H9 (cell line): Measurements from ENCODE around the gene LAMC1. TPM values are rescaled to one million over a fixed set of nuclear protein-coding genes. Genes with fewer than 3 reads are reported as not detected.

Experiments used
- DNase-seq: peaks from one replicate; pipeline ENCODE4 v3.0.0-alpha.2; 2017
- H2AFZ ChIP-seq: one replicate; pipeline ENCODE4 v1.6.1; 2013; ENCODE audit warnings: mild to moderate bottlenecking, low read length, control low read depth, moderate library complexity
- H2AK5ac ChIP-seq: 2 replicates; pipeline ENCODE4 v1.6.1; 2013; ENCODE audit warnings: low read length, control low read depth, mixed read lengths; ENCODE audit not compliant: insufficient read length
- H2BK120ac ChIP-seq: one replicate; pipeline ENCODE4 v1.6.1; 2013; ENCODE audit warnings: low read depth, mild to moderate bottlenecking, low read length, control low read depth, inconsistent platforms; ENCODE audit not compliant: poor library complexity, severe bottlenecking
- H2BK12ac ChIP-seq: 2 replicates; pipeline ENCODE4 v1.6.1; 2013; ENCODE audit warnings: low read length, control low read depth, mixed read lengths, low read depth; ENCODE audit not compliant: insufficient read length
- H2BK15ac ChIP-seq: 2 replicates; pipeline ENCODE4 v1.6.1; 2013; ENCODE audit warnings: low read depth, low read length, control low read depth
- H2BK20ac ChIP-seq: one replicate; pipeline ENCODE4 v1.6.1; 2013; ENCODE audit warnings: low read depth, mild to moderate bottlenecking, low read length, control low read depth, inconsistent platforms; ENCODE audit not compliant: poor library complexity, severe bottlenecking
- H2BK5ac ChIP-seq: 2 replicates; pipeline ENCODE4 v1.6.1; 2013; ENCODE audit warnings: low read length, control low read depth, mixed read lengths; ENCODE audit not compliant: insufficient read length
- H3K14ac ChIP-seq: 2 replicates; pipeline ENCODE4 v1.6.1; 2013; ENCODE audit warnings: low read length, control low read depth; ENCODE audit not compliant: insufficient read depth
- H3K18ac ChIP-seq: 2 replicates; pipeline ENCODE4 v1.6.1; 2013; ENCODE audit warnings: low read depth, mild to moderate bottlenecking, mixed read lengths, low read length, control low read depth; ENCODE audit not compliant: insufficient read length
- H3K23ac ChIP-seq: 2 replicates; pipeline ENCODE4 v1.6.1; 2013; ENCODE audit warnings: low read length, control low read depth, mixed read lengths, low read depth; ENCODE audit not compliant: insufficient read length
- H3K23me2 ChIP-seq: 2 replicates; pipeline ENCODE4 v1.6.1; 2013; ENCODE audit warnings: low read depth, mild to moderate bottlenecking, mixed read lengths, low read length, control low read depth; ENCODE audit not compliant: insufficient read length, poor library complexity, severe bottlenecking
- H3K27ac ChIP-seq: 2 replicates; pipeline ENCODE4 v1.5.1; 2013; ENCODE audit warnings: low read length, control low read depth, mixed read lengths, low read depth; ENCODE audit not compliant: insufficient read length
- H3K27me3 ChIP-seq: 2 replicates; pipeline ENCODE4 v1.6.1; 2013; ENCODE audit warnings: low read length, control low read depth, inconsistent platforms; ENCODE audit not compliant: insufficient read depth
- H3K4ac ChIP-seq: 2 replicates; pipeline ENCODE4 v1.6.1; 2013; ENCODE audit warnings: low read depth, mild to moderate bottlenecking, control low read depth, inconsistent platforms, low read length, moderate library complexity
- H3K4me1 ChIP-seq: 2 replicates; pipeline ENCODE4 v1.6.1; 2013; ENCODE audit warnings: low read length, control low read depth, inconsistent platforms; ENCODE audit not compliant: insufficient read depth
- H3K4me2 ChIP-seq: 2 replicates; pipeline ENCODE4 v1.6.1; 2013; ENCODE audit warnings: low read length, control low read depth, mixed read lengths; ENCODE audit not compliant: insufficient read length, insufficient read depth
- H3K56ac ChIP-seq: 2 replicates; pipeline ENCODE4 v1.6.1; 2013; ENCODE audit warnings: low read depth, mild to moderate bottlenecking, mixed read lengths, low read length, control low read depth; ENCODE audit not compliant: insufficient read length
- H3K79me1 ChIP-seq: 2 replicates; pipeline ENCODE4 v1.6.1; 2013; ENCODE audit warnings: low read depth, mild to moderate bottlenecking, moderate library complexity, low read length, control low read depth, inconsistent platforms; ENCODE audit not compliant: insufficient read depth, poor library complexity, severe bottlenecking
- H3K79me2 ChIP-seq: 2 replicates; pipeline ENCODE4 v1.6.1; 2013; ENCODE audit warnings: low read length, control low read depth, inconsistent platforms; ENCODE audit not compliant: insufficient read depth
- H3K9ac ChIP-seq: 2 replicates; pipeline ENCODE4 v1.6.1; 2013; ENCODE audit warnings: low read length, control low read depth, mixed read lengths; ENCODE audit not compliant: insufficient read length; ENCODE audit errors: extremely low read depth
- H3K9me3 ChIP-seq: one replicate; pipeline ENCODE4 v1.6.1; 2013; ENCODE audit warnings: low read depth, low read length, inconsistent platforms; ENCODE audit not compliant: control insufficient read depth
- H3T11ph ChIP-seq: one replicate; pipeline ENCODE4 v1.6.1; 2013; ENCODE audit warnings: mild to moderate bottlenecking, low read length, control low read depth, inconsistent platforms
- H4K20me1 ChIP-seq: one replicate; pipeline ENCODE4 v1.6.1; 2013; ENCODE audit not compliant: control insufficient read depth, insufficient read length, insufficient read depth
- H4K5ac ChIP-seq: 2 replicates; pipeline ENCODE4 v1.6.1; 2013; ENCODE audit warnings: low read depth, mild to moderate bottlenecking, mixed read lengths, low read length, control low read depth; ENCODE audit not compliant: insufficient read length
- H4K8ac ChIP-seq: replicated peaks from 2 replicates; pipeline ENCODE4 v1.6.1; 2013; ENCODE audit warnings: low read length, control low read depth, mixed read lengths, low read depth; ENCODE audit not compliant: insufficient read length
- H4K91ac ChIP-seq: 2 replicates; pipeline ENCODE4 v1.6.1; 2013; ENCODE audit warnings: low read depth, mild to moderate bottlenecking, moderate library complexity, mixed read lengths, low read length, control low read depth; ENCODE audit not compliant: insufficient read length
- H3K27ac Mint-ChIP-seq, 3 experiments: 2 replicates in 2 of 3; 3 replicates in 1 of 3; pipeline ENCODE4 v1.8.0; 2020 to 2021; ENCODE audit warnings: mixed read lengths in 3 of 3, mild to moderate bottlenecking in 1 of 3, moderate library complexity in 1 of 3
- H3K27me3 Mint-ChIP-seq: 2 replicates; pipeline ENCODE4 v1.8.0; 2021; ENCODE audit warnings: low read depth, mild to moderate bottlenecking, moderate library complexity, mixed read lengths
- H3K36me3 Mint-ChIP-seq, 3 experiments: 2 replicates in 2 of 3; 3 replicates in 1 of 3; pipeline ENCODE4 v1.8.0; 2020 to 2021; ENCODE audit warnings: low read depth in 3 of 3, mixed read lengths in 3 of 3; ENCODE audit not compliant: insufficient read depth in 1 of 3
- H3K4me1 Mint-ChIP-seq, 2 experiments: 2 replicates each; pipeline ENCODE4 v1.8.0; 2020; ENCODE audit warnings: mixed read lengths in 2 of 2
- H3K4me3 Mint-ChIP-seq, 2 experiments: 2 replicates in 1 of 2; 3 replicates in 1 of 2; pipeline ENCODE4 v1.8.0; 2020 to 2021; ENCODE audit warnings: mild to moderate bottlenecking in 2 of 2, mixed read lengths in 2 of 2, moderate library complexity in 1 of 2
- H3K9me3 Mint-ChIP-seq, 2 experiments: 2 replicates in 1 of 2; 3 replicates in 1 of 2; pipeline ENCODE4 v1.8.0; 2020; ENCODE audit warnings: mild to moderate bottlenecking in 2 of 2, mixed read lengths in 2 of 2, moderate library complexity in 1 of 2
- CTCF ChIP-seq: fragments of 200-600 bp; sonication (generic); conservative IDR thresholded peaks from 3 replicates; pipeline ENCODE4 v1.8.0; 2021; ENCODE audit warnings: antibody characterized with exemption, mild to moderate bottlenecking
- WGBS: extraction: QIAGEN DNeasy Blood & Tissue Kit; methylation state at CpG from one replicate; pipeline ENCODE4 v1.1.7; 2013; ENCODE audit warnings: missing lambda C conversion rate, low lambda C conversion rate, mixed read lengths; ENCODE audit not compliant: insufficient read length; ENCODE audit errors: extremely low coverage; 5-methylcytosine and 5-hydroxymethylcytosine counted together
- total RNA-seq: library from RNA; stranded (reverse); gene quantifications from 2 replicates; pipeline ENCODE4 v1.2.1, GENCODE V29; 2021

Gene LAMC1
- total RNA-seq, 1 experiment from 2014 or later = 96.2 TPM

- no peak overlapping the region for H2BK120ac ChIP-seq
- TF ChIP-seq CTCF = no peak
- Mint-ChIP-seq H3K4me1 (peaks cover 14 to 16% of the 10 kb centered on the region in 2 experiments), H3K9me3 (no peaks in the 10 kb centered on the region; a peak in 1 of 5 replicates), H3K27me3 (no peaks in the 10 kb centered on the region), H3K36me3 (no peaks in the 10 kb centered on the region), H3K27ac (no peak overlapping the region), H3K4me3 (no peak overlapping the region)
- no peak overlapping the region for H3K56ac ChIP-seq
- H3K9me3 ChIP-seq = no peaks in the 10 kb centered on the region
- no CpG with 5 or more reads among the region's 1 CpG for WGBS
- no peak overlapping the region for H4K8ac ChIP-seq
- no peak overlapping the region for H3K23ac ChIP-seq
- H4K91ac ChIP-seq = no peak overlapping the region
- no peak overlapping the region for H3K4ac ChIP-seq
- H3K18ac ChIP-seq = no peak overlapping the region
- no peak overlapping the region for H2AFZ ChIP-seq
- H3K4me2 ChIP-seq = no peak overlapping the region
- H3K79me1 ChIP-seq = no peaks in the 10 kb centered on the region
- no peak overlapping the region for H2AK5ac ChIP-seq
- H2BK5ac ChIP-seq = no peak overlapping the region
- H3T11ph ChIP-seq = no peak overlapping the region
- no peak overlapping the region for H2BK20ac ChIP-seq
- H3K27me3 ChIP-seq = no peaks in the 10 kb centered on the region
- H3K23me2 ChIP-seq = no peaks in the 10 kb centered on the region
- no peak overlapping the region for H3K27ac ChIP-seq
- no peak overlapping the region for H2BK12ac ChIP-seq
- H3K4me1 ChIP-seq = no peaks in the 10 kb centered on the region
- H3K9ac ChIP-seq = no peak overlapping the region
- H2BK15ac ChIP-seq = no peak overlapping the region
- no peaks in the 10 kb centered on the region for H4K20me1 ChIP-seq
- no peak overlapping the region for H4K5ac ChIP-seq
- no peaks in the 10 kb centered on the region for H3K79me2 ChIP-seq
- H3K14ac ChIP-seq = no peak overlapping the region
- no peak for DNase-seq
Measured at GRCh38 chr1:183175631-183176030, 152.4 kb downstream of the LAMC1 start.
